SH-SY5Y (cell line): Measurements from ENCODE around the gene RGS11.

ENCODE experiments used
- GATA2 ChIP-seq: IDR thresholded peaks from 2 replicates; pipeline ENCODE4 v1.6.1; 2011; ENCODE audit warnings: mild to moderate bottlenecking, low read depth, low read length
- GATA3 ChIP-seq: IDR thresholded peaks from 2 replicates; pipeline ENCODE4 v1.6.1; 2011; ENCODE audit warnings: low read depth, mild to moderate bottlenecking, low read length, moderate library complexity

GRCh38 chr16:278863-279366, 3.2 kb upstream of the RGS11 start:
- TF ChIP-seq GATA2 (no peak), GATA3 (no peak)
